Bronchial epithelial cell (primary cell): ENCODE results near the gene COX7A2. TPM values are rescaled to one million over a fixed set of nuclear protein-coding genes. Genes with fewer than 3 reads are reported as not detected.

ENCODE experiments used
- DNase-seq: peaks from one replicate; pipeline ENCODE4 v3.0.0-alpha.2; 2010; ENCODE audit warnings: low read depth
- FAIRE-seq: peaks from 2 replicates; lab custom pipeline; 2011; peaks lifted over from hg19 to GRCh38; lab: Jason Lieb, UNC
- H3K27me3 ChIP-seq: 2 replicates; pipeline ENCODE4 v1.5.1; 2011; ENCODE audit warnings: low read length; ENCODE audit not compliant: control insufficient read depth, insufficient read depth
- H3K36me3 ChIP-seq: 2 replicates; pipeline ENCODE4 v1.5.1; 2011; ENCODE audit warnings: low read length; ENCODE audit not compliant: control insufficient read depth, insufficient read depth
- H3K4me3 ChIP-seq: 2 replicates; pipeline ENCODE4 v1.5.1; 2011; ENCODE audit warnings: mild to moderate bottlenecking, low read depth, low read length, control low read depth
- total RNA-seq: library from RNA; depleted of rRNA; stranded (reverse); fragments of >200 nt; gene quantifications from 2 replicates; pipeline ENCODE4 v1.2.1, GENCODE V29; 2014
- TF ChIP-seq, protein P1 (sequence below): IDR thresholded peaks from 2 replicates; pipeline ENCODE4 v1.5.1; 2011; ENCODE audit warnings: mild to moderate bottlenecking, moderate library complexity, low read length, control low read depth, inconsistent platforms; ENCODE audit not compliant: insufficient read depth, severe bottlenecking

The COX7A2 gene
- total RNA-seq, 1 donor from 2014 or later: 176 TPM

DNA sequence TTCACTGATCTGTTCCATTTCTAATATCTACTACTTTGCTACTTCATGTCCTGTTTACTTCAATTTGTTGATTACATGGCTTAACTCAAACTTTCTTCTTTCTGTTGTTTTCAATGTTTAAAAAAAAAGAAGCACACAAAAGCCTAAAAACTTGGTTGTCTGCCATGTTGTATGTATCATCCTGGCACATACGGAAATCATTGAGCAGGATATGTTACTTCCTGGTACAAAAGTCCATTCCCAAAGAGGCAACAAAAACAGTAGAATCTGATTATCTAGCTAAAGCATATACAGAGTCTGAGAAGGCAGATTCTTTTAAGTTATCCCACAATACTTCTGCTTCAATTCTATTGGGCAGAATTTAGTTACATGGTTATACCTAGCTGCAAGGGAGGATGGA lies 23.2 kb downstream of the COX7A2 start:
- Histone ChIP-seq H3K27me3 (no peaks in the 10 kb centered on the region), H3K4me3 (no peak overlapping the region), H3K36me3 (no peaks in the 10 kb centered on the region)
- no peak for FAIRE-seq
- DNase-seq: peak; percentile 36
- TF ChIP-seq, protein P1, sequence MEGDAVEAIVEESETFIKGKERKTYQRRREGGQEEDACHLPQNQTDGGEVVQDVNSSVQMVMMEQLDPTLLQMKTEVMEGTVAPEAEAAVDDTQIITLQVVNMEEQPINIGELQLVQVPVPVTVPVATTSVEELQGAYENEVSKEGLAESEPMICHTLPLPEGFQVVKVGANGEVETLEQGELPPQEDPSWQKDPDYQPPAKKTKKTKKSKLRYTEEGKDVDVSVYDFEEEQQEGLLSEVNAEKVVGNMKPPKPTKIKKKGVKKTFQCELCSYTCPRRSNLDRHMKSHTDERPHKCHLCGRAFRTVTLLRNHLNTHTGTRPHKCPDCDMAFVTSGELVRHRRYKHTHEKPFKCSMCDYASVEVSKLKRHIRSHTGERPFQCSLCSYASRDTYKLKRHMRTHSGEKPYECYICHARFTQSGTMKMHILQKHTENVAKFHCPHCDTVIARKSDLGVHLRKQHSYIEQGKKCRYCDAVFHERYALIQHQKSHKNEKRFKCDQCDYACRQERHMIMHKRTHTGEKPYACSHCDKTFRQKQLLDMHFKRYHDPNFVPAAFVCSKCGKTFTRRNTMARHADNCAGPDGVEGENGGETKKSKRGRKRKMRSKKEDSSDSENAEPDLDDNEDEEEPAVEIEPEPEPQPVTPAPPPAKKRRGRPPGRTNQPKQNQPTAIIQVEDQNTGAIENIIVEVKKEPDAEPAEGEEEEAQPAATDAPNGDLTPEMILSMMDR: no peak

DNA sequence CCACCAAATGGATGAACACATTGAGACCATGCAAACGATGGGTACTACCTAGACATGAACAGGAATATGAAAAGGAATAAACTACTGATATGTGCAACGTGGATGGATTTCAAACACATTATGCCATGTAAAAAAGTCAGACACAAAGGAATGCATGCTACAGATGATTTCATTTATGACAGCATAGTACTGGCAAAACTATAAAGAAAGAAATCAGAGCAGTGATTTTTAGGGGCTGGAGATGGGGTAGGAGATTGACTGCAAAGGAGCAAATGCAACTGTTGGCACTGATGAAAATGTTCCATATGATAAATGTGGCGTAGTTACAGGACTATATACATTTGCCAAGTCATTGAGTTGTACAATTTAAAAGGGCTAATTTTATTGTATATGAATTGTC lies 24.3 kb downstream of the COX7A2 start:
- no peak for DNase-seq
- H3K4me3 ChIP-seq: no peak overlapping the region
- FAIRE-seq: no peak
- H3K27me3 ChIP-seq: no peaks in the 10 kb centered on the region
- H3K36me3 ChIP-seq: no peaks in the 10 kb centered on the region
- TF ChIP-seq, protein P1: no peak

DNA sequence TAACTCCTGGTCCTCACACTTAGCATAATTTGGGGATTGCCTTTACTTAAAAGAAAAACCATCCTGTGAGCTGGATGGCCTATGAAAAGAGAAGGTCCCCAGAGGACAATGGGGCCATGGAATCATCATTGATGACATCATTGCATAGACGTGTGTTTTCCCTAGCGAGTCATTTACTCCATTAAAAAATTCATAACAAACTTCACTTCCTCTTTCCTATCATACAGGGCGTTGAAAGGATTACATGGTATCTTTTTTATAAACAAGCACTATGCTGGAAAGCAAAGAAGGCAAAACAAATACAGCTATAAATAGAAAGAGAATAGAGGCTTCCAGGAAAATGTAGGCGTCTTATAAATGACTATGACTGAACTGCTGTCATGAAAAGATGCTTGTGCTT lies 26.4 kb downstream of the COX7A2 start:
- FAIRE-seq (no peak), DNase-seq (peak; percentile 60)
- H3K27me3 ChIP-seq: no peaks in the 10 kb centered on the region
- TF ChIP-seq, protein P1: no peak
- no peak overlapping the region for H3K4me3 ChIP-seq
- H3K36me3 ChIP-seq: no peaks in the 10 kb centered on the region

DNA sequence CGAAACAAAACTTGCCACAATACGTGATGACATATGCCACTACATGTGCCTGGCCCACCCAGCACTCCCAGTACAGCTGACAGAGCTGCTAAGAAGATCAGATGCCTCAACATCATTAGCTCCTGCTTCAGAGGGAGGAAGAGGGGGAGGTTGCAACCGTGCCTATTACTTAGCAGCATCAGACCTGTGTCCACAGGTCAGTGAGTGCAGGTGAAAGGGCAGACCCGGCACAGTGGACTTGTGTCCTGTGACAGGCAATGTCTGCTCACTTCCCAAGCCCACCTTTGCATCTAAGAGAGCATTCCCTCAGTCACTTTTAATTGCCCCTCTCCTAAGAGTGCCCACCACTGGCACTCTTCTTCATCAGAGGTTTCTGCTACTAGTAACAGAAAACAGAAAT lies 28.3 kb downstream of the COX7A2 start:
- no peak for DNase-seq
- TF ChIP-seq, protein P1: no peak
- no peak for FAIRE-seq
- no peak overlapping the region for H3K4me3 ChIP-seq
- no peaks in the 10 kb centered on the region for H3K27me3 ChIP-seq
- no peaks in the 10 kb centered on the region for H3K36me3 ChIP-seq

DNA sequence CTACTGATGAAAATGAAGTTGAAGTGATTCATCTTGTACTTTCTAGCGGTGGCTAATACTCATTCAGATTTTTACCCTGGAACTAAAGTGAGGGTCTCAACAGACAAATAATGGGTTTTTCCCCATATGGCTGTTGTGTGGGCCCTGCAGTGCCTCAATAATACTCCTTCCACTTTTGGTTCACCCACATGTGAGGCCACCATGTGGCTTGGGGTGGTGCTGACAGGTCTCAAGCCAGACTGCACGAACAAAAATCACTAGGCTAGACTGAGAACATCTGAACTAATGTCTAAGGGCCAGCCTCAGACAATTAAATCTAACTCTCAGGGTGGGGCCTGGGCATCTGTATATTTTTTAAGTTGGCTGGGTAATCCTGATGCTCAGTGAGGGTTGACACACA lies 29.9 kb downstream of the COX7A2 start:
- FAIRE-seq: no peak
- TF ChIP-seq, protein P1: no peak

DNA sequence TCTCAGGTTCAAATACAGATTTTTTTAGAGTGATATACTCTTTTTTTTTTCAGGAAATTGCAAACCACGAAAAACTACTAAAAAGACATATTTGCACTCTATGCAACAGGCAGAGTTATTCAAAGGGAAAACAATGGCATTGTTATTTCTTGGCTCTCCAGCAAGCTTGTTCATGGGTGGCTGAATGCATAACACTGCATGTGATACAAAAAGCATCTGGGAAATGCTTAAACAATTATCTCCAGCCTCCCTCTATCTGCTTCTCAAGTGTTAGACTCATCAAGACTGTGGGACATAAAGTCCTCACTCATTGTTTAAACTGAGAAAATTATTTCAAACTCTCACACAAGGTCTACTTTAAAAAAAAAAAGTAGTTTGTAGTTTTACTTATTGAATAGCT lies 30.5 kb downstream of the COX7A2 start:
- Histone ChIP-seq H3K36me3 (no peaks in the 10 kb centered on the region), H3K27me3 (peaks cover 1% of the 10 kb centered on the region), H3K4me3 (no peak overlapping the region)
- DNase-seq: no peak
- TF ChIP-seq, protein P1: no peak
- no peak for FAIRE-seq

More for the DNA sequence above, 29.9 kb downstream of the COX7A2 start:
- Histone ChIP-seq H3K27me3 (no peaks in the 10 kb centered on the region), H3K36me3 (no peaks in the 10 kb centered on the region), H3K4me3 (no peak overlapping the region)
- no peak for DNase-seq
